ENCODE data around the gene FER.
A peak's percentile ranks its signal among the peaks of the same experiment; 100 is the strongest.

The FER gene

GRCh38 chr5:109145139-109145538, 397.4 kb downstream of the FER start:
- DNase-seq, result no peak

- DNase-seq, result no peak
These were observed 398.9 kb downstream of the FER start for GRCh38 chr5:109146591-109146990.

GRCh38 chr5:109152565-109152964, 404.9 kb downstream of the FER start:
- DNase-seq, result no peak

GRCh38 chr5:109155625-109156024, 407.9 kb downstream of the FER start:
- no peak for DNase-seq

GRCh38 chr5:109156885-109157284, 409.2 kb downstream of the FER start:
- no peak for DNase-seq

- DNase-seq, result no peak
These were observed 412.8 kb downstream of the FER start for GRCh38 chr5:109160468-109160867.

GRCh38 chr5:109161914-109162683, 414.4 kb downstream of the FER start:
- DNase-seq, result no peak

- no peak for DNase-seq
These were observed 415.6 kb downstream of the FER start for GRCh38 chr5:109163336-109163735.

- no peak for DNase-seq
These were observed 416.3 kb downstream of the FER start for GRCh38 chr5:109164001-109164400.

GRCh38 chr5:109167586-109167985, 419.9 kb downstream of the FER start:
- DNase-seq, result no peak

GRCh38 chr5:109168151-109168550, 420.5 kb downstream of the FER start:
- no peak for DNase-seq

- no peak for DNase-seq
These were observed 423.1 kb downstream of the FER start for GRCh38 chr5:109170629-109171350.

GRCh38 chr5:109171437-109172073, 423.9 kb downstream of the FER start:
- peak; percentile 32 to 35 for DNase-seq

GRCh38 chr5:109173036-109173794, 425.5 kb downstream of the FER start:
- DNase-seq, result no peak

- no peak for DNase-seq
These were observed 429.5 kb downstream of the FER start for GRCh38 chr5:109177227-109177626.

- DNase-seq, result no peak
These were observed 430.1 kb downstream of the FER start for GRCh38 chr5:109177782-109178181.

- DNase-seq, result no peak
These were observed 433.0 kb downstream of the FER start for GRCh38 chr5:109180668-109181067.

- no peak for DNase-seq
These were observed 439.1 kb downstream of the FER start for GRCh38 chr5:109186759-109187158.

- DNase-seq, result no peak
These were observed 443.5 kb downstream of the FER start for GRCh38 chr5:109191153-109191558.

GRCh38 chr5:109192027-109192426, 444.3 kb downstream of the FER start:
- no peak for DNase-seq

- no peak for DNase-seq
These were observed 445.0 kb downstream of the FER start for GRCh38 chr5:109192555-109193281.

GRCh38 chr5:109195667-109196066, 448.0 kb downstream of the FER start:
- DNase-seq, result no peak

All from NCI-H526 (cell line).